ENCODE data around the gene DIRAS2.
"Not testable (repeated sequence)": the region's sequence is repeated elsewhere in the genome, so short reads cannot be mapped to it uniquely, and the experiment has no call there.

DIRAS2 gene, protein sequence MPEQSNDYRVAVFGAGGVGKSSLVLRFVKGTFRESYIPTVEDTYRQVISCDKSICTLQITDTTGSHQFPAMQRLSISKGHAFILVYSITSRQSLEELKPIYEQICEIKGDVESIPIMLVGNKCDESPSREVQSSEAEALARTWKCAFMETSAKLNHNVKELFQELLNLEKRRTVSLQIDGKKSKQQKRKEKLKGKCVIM

DNA sequence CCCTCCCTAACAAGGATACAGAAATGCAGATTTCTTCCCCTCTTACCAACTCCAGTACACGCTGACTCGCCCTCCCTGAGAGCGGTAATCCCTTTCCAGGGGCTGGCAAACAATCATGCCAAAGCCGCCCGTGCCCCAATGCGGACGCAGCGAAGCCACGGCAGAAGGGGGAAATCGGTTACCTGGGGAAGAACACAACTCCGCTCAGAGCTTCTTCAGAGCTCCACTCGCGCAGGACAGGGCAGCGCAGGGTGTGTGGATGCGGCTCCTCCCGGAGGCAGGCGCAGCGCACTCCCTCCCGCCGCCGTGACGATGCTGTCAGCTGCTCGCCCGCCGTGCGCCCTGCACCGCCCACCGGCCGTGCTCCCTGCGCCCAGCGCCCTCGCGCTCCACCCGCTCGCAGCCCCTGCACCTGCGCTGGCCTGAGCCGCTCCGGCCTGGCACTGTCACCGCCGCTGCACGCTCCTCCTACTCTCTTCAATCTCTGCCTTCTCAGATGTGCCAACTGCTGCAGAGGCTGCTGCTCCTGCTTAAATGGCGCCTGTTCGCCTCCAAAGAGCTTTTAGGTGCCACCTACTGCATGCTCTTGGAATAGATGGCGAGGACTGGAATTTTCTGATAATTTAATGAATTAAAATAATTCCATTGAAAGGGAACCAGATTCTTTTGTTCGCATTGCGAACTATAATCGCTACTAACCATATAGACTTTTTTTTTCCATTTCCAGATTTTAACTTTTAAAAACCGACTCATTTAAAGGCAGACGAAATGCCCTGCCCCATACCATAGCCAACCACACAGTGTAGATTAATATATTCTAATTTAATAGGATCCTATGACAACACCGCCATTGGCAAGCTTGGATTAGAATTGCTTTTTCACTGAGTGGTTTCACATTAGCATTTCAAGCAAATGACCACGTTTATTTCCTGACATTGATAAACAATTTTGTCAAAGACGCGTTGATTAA, at the start of gene DIRAS2:
TSS of gene DIRAS2 (minus strand) at position 255 of the 970 bp plus-strand sequence. CDS start 28,997 bp downstream, outside the sequence.
- peak; percentile 23 for DNase-seq (ENCODE audit: low read depth)

DNA sequence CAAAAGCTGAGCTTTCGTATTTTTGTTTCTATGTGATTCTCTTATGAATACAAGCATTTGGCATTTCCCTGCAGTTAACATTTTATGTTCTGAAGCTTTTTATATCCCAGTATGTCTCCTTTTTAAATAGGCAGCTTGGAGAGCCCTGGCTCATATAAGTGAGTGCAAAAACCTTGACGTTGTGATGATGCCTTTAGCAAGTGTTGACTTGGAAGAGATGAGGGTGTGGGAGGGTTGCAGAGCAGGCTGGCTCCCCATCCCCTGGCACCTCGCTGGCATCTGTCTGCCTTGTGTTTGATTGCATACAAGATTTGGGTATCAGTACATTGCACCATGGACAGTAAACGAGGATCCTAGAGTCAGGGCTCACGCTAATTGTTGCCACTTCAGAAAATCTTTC, 42.1 kb upstream of the DIRAS2 start:
- no peak for DNase-seq (ENCODE audit: low read depth)

DNA sequence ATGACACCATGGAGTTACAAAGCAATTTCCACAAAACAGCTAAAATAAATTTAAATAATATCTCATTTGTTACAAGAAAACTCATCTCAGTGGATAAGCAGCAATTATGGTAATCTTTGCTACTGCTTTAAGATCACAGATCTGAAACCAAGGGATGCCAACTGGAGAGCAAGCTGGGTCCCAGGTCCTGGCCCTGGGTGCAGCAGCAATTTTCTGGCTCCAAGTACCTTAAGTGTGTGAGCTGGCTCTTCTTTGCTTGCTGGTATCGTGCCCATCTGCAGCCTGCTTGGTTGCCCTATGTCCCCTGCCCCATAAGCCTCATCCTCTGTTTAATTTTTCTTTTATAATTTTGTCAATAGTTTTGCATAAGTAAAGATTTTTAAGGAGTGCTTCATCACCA, 41.5 kb upstream of the DIRAS2 start:
- no peak for DNase-seq (ENCODE audit: low read depth)

DNA sequence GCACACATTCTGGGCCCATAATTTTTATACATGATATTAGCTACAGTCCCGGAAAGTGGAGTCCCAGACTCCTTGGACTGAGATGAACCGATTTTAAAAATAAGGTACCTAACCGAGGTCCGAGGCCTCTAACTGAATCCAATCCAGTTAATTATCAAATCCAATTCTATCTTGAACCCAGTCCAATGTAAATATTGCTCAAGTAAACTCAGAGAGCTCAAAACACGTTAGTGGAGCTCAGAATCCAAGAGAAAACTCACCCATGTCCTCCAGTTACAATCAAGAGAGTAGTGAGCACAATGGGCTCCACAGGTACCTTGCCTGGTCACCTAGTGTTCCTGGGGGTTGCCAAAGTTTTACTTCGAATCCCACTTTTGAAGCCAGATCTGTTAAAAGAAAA, 37.9 kb upstream of the DIRAS2 start:
- no peak for DNase-seq (ENCODE audit: low read depth)

DNA sequence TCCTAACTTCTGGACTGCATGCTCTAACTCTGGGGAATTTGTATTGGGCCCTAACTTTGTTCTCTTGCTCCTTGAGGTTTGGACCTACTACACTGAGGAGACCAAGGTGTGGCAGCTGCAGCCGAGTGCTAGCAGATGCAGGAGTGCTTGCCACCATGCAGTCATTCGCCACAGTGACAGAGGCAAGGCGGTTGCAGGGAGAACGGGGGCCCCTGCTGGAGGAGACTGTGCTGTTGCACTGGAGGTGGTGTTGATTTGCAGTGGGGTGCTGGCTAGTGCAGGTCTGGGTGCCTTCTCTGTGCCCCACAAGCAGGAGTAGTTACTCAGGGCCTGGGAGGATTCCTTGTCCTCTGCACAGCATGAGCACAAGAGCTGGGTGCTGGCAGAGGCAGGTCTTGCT, 22.4 kb upstream of the DIRAS2 start:
- no peak for DNase-seq (ENCODE audit: low read depth)

DNA sequence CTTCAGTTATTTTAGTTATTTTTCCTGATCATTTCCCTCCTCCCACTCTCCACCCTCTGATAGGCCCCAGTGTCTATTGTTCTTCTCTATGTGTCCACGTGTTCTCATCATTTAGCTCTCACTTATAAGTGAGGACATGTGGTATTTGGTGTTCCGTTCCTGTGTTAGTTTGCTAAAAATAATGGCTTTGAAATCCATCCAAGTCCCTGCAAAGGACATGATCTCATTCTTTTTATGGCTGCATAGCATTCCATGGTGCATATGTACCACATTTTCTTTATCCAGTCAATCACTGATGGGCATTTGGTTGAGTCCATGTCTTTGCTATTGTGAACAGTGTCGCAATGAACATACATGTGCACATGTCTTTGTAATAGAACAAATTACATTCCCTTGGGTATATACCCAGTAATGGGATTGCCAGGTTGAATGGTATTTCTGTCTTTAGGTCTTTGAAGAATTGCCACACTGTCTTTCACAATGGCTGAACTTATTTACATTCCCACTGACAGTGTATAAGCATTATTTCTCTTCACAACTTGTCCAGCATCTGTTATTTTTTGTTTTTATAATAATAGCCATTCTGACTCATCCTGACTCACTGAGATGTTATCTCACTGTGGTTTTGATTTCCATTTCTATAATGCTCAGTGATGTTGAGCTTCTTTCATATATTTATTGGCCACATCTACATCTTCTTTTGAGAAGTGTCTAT, 17.2 kb upstream of the DIRAS2 start:
- no peak for DNase-seq (ENCODE audit: low read depth)

DNA sequence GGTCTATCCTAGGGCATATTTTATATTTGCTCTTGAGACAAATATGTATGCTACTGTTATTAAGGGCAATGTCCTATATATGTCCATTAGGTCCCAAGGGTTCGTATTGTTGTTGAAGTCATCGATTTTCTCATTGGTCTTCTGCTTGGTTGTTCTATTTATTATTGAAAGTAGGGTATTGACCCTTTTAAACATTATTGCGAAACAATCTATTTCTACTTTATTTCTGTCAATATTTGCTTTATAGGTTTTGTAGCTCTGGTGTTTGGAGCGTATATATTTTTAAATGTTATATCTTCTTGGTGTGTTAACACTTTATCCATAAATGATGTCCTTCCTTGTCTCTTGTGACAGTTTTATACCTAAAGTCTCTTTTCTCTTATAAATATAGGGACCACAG, 16.2 kb upstream of the DIRAS2 start:
- no peak for DNase-seq (ENCODE audit: low read depth)

DNA sequence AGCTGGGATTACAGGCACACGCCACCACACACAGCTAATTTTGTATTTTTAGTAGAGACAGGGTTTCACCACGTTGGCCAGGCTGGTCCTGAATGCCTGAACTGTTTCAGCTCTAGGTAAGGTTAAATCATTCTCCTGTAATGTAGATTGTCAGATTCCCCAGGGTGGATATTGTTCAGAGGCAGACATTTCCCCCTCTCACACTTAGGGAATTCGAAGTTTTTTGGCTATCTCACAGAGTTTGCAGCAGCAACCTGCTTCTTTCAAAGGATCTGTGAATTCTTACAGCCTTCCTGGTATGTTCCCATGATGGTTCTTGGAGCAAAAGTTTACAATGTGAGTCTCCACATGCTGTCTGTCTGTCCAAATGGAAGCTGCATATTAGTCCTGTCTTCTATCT, 15.6 kb upstream of the DIRAS2 start:
- no peak for DNase-seq (ENCODE audit: low read depth)

DNA sequence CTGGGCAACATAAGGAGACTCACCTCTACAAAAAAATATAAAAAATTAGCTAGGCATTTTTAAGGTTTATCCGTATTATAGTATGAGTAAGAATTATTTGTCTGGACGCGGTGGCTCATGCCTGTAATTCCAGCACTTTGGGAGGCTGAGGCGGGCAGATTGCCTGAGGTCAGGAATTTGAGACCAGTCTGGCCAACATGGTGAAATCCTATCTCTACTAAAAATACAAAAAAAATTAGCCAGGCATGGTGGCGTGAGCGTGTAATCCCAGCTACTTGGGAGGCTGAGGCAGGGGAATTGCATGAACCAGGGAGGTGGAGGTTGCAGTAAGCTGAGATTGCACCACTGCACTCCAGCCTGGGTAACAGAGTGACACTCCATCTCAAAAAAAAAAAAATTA, 14.3 kb upstream of the DIRAS2 start:
- not testable (repeated sequence) for DNase-seq (ENCODE audit: low read depth)

DNA sequence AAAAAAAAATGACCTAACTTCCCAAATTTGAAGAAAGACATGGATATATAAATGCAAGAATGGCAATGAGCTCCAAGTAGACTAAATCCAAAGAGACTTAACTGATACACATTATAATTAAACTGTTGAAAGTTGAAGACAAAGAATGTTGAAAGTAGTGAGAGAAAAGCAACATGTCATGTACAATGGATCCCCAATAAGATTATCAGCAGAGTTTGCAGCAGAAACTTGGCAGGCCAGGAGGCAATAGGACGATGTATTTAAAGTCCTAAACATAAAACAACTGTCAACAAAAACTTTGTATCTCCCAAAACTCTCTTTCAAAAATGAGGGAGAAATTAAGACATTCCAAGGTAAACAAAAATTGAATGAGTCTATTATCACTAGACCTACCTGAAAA, 8.6 kb upstream of the DIRAS2 start:
- DNase-seq (ENCODE audit: low read depth) = no peak

DNA sequence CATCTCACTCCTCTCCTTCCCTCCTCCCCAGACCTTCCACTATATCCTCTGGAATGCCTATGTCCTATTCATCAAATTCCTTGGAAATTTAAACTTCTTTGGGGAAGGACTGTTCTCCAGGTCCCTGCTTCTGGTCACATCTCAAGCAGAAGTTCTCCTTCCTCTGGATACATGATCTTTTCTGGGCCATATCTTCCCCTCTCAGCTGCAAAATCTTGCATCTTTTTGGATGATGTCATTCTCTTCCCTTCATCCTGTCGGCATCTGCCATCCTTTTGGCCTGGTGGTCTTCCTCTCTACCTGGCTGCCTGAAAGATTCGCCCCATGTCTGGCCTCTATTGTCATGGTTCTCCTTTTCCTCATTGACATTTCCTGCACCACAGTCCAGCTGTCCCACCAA, 5.2 kb upstream of the DIRAS2 start:
- DNase-seq (ENCODE audit: low read depth) = no peak

DNA sequence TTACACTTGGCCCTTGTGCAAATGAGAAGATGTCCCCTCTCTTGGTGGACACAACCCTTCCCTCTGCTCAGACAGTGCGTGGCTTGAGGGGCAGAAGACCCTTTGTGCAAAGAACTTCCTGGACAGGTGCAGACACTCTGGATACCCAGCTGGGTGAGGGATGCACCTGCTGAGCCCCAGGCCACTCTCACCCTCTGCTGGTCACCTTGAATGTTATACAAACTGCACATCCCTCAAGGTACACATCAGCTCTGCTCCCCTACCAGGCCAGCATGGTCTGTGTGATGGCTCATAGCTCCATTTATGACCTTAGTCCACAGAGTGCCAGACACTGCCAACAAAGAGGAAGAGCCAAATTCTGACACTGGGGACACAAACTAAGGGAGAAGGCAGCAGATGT, 3.1 kb upstream of the DIRAS2 start:
- DNase-seq (ENCODE audit: low read depth) = no peak

DNA sequence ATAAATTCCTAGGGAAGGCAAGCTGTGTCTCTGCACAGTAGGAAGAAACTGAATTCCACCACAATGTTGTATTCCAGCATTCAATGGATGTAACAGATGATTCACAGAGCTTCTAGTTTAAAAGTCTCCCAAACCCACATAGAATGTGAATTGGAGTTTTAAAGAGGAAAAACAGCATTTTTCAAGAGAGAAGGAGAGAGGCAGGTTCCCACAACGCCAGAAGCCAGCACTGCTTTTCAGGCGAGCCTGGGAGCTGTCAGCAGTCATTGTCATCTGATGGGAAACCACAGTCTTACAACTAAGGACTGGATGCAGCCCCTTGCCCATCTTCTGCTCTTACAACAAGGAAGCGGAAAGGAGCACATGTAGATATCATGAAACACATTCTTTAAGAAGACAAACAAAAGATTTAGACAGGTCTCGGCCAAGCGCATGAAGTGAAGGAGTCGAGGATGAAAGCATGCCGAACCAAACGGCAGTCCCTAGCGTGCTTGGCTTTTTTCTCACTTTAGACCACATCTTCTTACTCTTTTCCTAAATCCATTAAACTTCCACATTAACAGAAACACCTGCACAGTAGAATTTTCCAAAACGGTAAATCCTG, 638 bp downstream of the DIRAS2 start:
- DNase-seq (ENCODE audit: low read depth) = no peak

DNA sequence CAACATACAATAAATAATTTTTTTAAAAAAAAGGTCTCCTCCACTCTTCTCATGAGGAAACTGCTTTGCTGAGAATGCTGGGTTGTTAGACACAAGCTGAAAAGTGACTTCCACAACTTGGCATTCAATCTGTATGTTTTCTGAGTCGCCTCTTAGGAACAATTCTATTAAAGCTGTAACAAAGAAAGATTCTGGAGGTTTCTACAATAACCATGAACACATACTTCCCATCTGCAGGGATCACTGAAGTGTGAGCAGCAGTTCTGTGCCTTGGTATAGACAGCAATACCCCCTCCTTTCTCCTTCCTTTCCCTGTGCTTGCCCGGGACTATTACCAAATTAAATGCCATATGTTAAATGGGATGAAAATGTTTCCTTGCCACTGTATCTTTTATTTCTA, 1.5 kb downstream of the DIRAS2 start:
- no peak for DNase-seq (ENCODE audit: low read depth)

DNA sequence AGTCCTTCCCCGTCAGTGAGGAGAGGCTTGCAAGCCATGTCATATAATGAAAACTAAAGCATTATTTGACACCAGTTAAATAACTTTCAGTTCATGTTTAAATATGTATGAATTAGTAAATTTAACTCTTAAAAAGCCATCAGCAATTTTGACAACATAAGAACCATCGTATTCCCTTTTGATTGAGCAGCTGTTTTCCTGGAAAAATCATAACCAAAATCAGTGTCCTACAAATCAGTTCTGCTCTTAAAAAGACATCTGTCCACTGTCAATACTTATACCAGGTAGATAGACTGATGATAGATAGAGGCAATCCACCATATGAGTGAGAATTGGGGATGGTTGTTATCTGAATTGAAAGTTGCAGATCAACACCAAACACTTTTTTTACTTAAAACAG, 2.3 kb downstream of the DIRAS2 start:
- no peak for DNase-seq (ENCODE audit: low read depth)

DNA sequence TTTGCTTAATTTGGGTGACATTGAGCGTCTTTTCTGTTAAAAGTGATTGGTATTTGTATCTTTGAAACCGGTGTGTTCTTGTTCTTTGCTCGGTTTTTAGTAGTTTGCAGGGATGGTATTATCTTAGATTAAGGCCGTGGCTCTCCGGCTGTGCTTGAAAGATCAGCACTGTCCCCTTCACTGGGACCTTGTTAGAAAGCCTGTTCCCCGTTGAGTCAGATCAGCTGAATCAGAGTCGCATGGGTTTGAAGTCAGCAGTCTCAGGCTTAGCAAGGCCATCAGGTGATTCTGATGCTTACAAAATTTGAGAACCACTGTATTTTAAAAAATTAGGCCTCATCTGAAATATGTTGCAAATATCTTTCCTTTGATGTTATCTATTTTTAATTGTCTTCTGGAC, 5.0 kb downstream of the DIRAS2 start:
- DNase-seq (ENCODE audit: low read depth) = no peak

DNA sequence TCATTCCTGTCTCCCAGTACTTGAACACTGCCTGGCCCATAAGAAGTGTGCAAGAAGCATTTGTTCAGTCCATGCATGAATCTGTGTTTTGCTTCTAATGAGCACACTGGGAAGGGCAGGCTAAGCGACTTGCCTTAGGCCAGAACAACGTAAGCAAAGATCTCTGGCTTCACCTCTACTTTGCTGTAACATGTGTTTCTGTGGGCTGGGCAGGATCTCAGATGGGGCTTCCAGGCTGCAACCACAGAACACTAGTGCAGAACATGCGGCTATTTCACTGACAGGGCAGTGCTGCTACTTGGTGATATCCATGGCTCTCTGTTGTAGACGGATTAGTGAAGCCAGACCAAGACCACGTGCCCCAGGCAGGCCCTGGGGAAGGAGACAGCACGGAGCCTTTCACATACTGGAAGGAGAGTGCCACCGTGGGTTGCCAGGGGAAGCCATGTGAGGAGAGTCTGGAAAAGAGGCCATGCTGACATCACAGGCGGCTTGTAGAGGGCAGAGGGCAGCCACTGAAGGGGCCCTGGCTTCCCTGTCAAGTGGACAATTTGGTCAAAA, 9.9 kb downstream of the DIRAS2 start:
- DNase-seq (ENCODE audit: low read depth) = no peak

DNA sequence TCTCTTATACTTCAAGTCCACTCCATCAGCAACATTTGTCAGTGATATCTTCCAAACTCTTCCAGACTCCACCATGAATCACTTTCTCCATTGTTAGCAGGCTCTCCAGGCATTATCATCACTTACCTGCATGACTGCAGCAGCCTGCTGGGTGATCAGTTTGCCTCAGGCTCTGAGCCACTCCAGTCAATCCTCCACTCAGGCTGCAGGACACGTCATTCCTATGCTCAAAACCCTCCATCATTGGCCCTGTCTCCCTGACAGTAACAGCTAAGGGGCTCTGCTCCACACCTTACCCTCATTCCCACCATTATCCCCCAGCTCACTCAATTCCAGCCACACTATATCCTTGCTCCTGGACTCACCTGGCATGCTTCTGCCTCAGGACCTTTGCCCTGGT, 10.7 kb downstream of the DIRAS2 start:
- no peak for DNase-seq (ENCODE audit: low read depth)

DNA sequence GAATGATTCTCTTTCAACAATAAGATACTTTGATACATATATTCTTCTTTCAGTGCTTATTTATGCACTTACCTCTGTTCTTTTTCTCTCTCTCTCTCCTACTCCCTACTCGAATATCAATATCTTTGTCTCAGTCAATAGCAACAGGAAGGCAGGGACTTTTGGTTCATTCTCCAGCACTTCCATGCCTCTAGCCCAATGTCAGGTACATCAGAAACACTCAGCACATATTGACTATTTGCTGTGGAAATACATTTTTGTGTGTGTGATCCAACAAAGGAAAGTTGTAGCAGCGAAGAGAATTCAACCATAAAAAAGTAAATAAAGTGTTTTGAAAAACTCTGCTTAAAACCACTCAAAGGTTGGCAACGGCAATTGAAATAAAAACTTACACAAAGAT, 12.6 kb downstream of the DIRAS2 start:
- DNase-seq (ENCODE audit: low read depth) = no peak

DNA sequence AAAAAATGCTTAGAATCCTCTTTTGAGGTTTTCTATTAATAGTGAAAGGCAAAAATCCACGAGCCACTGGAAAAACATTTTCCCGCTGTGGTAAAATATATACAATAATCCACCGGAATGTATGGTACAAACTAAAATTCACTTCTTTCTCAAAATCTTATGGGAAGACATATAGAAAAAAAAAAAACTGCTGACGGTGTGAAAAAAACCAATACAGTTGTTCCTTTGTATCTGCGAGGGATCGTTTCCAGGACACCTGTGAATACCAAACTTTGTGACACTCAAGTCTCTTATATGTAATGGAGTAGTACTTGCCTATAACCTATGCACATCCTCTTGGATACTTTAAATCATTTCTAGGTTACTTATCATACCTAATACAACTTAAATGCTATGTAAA, 13.3 kb downstream of the DIRAS2 start:
- DNase-seq (ENCODE audit: low read depth) = no peak

DNA sequence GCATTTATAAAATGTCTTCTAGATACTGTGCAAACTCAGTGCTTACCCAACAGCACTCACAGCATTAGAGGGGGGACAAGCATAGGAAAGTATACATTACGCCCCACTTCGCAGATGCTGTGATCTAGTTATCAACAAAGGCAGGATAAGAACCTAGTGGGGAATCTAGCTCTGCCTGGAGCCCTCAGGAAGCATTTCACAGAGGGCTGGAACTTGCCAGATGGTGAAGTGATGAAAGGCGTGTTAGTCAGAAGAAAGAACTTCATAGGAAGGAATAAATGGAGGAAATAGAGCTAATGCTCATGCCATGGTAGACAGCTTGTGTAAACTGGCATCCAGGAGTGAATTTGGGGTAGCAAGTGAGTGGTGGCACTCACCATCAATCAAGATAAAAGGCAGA, 25.8 kb downstream of the DIRAS2 start:
- DNase-seq (ENCODE audit: low read depth) = no peak

DNA sequence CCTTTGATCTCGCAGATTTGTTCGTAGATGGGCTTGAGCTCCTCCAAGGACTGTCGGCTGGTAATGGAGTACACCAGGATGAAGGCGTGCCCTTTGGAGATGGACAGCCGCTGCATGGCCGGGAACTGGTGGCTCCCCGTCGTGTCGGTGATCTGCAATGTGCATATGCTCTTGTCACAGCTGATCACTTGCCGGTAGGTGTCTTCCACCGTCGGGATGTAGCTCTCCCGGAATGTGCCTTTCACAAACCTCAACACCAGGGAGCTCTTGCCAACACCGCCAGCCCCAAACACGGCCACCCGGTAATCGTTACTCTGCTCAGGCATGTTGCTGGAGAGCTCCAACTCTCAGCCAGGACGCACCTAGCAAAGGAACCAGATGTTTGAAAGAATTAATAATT, 29.1 kb downstream of the DIRAS2 start:
- DNase-seq (ENCODE audit: low read depth) = no peak

Measured in activated T-cell treated with anti-CD3 and anti-CD28 coated beads for 48 hours (primary cell).